Fibroblast of lung (primary cell): Measurements from ENCODE around the gene DBNDD1. TPM values are rescaled to one million over a fixed set of nuclear protein-coding genes. Genes with fewer than 3 reads are reported as not detected.

Experiments used
- DNase-seq, 2 donors: peaks; one replicate each; pipeline versions ENCODE4 v3.0.0 to v3.0.0-alpha.2; 2010; ENCODE audit warnings: low read depth in 2 of 2
- H2AFZ ChIP-seq: 2 replicates; pipeline ENCODE4 v1.5.1; 2012; ENCODE audit warnings: low read length, control low read depth, inconsistent platforms
- H3K27ac ChIP-seq: 2 replicates; pipeline ENCODE4 v1.5.1; 2011; ENCODE audit warnings: low read length, control low read depth; ENCODE audit not compliant: insufficient read depth
- H3K27me3 ChIP-seq: 2 replicates; pipeline ENCODE4 v1.5.1; 2011; ENCODE audit warnings: mild to moderate bottlenecking, low read length; ENCODE audit not compliant: control insufficient read depth, insufficient read depth
- H3K36me3 ChIP-seq: 2 replicates; pipeline ENCODE4 v1.5.1; 2011; ENCODE audit warnings: low read length; ENCODE audit not compliant: control insufficient read depth, insufficient read depth
- H3K4me1 ChIP-seq: 2 replicates; pipeline ENCODE4 v1.5.1; 2011; ENCODE audit warnings: low read length; ENCODE audit not compliant: control insufficient read depth, insufficient read depth; ENCODE audit errors: extremely low read depth
- H3K4me2 ChIP-seq: 2 replicates; pipeline ENCODE4 v1.5.1; 2011; ENCODE audit warnings: low read length, control low read depth; ENCODE audit not compliant: insufficient read depth; ENCODE audit errors: extremely low read depth
- H3K4me3 ChIP-seq, 4 experiments: fragments of 200-600 bp in 1 of 4; sonication (generic) in 1 of 4; replicated peaks in 1 of 4; 2 replicates each; pipeline ENCODE4 v1.5.1; 2011 to 2016; ENCODE audit warnings: low read length in 4 of 4, low read depth in 3 of 4, mild to moderate bottlenecking in 3 of 4, control low read depth in 2 of 4, inconsistent platforms in 1 of 4, mixed read lengths in 1 of 4; ENCODE audit not compliant: insufficient read depth in 1 of 4; ENCODE audit errors: control extremely low read depth in 1 of 4
- H3K79me2 ChIP-seq: 2 replicates; pipeline ENCODE4 v1.5.1; 2012; ENCODE audit warnings: mild to moderate bottlenecking, low read length, inconsistent platforms; ENCODE audit not compliant: control insufficient read depth, insufficient read depth
- H3K9ac ChIP-seq: 2 replicates; pipeline ENCODE4 v1.5.1; 2011; ENCODE audit warnings: mild to moderate bottlenecking, low read length, control low read depth; ENCODE audit not compliant: insufficient read depth
- H3K9me3 ChIP-seq: 2 replicates; pipeline ENCODE4 v1.5.1; 2012; ENCODE audit warnings: low read depth, low read length; ENCODE audit not compliant: control insufficient read depth, insufficient read depth
- H4K20me1 ChIP-seq: 2 replicates; pipeline ENCODE4 v1.5.1; 2011; ENCODE audit warnings: low read length; ENCODE audit not compliant: control insufficient read depth, insufficient read depth; ENCODE audit errors: extremely low read depth
- EZH2 ChIP-seq: IDR thresholded peaks from 2 replicates; pipeline ENCODE4 v1.5.1; 2012; ENCODE audit warnings: low read length, control low read depth, mild to moderate bottlenecking; ENCODE audit errors: missing control alignments
- polyA plus RNA-seq, 2 donors: library from polyadenylated mRNA; depleted of rRNA in 1 of 2; stranded (reverse) in 1 of 2; unstranded in 1 of 2; fragments of >200 nt; gene quantifications; 2 replicates each; pipeline ENCODE4 v1.2.1, GENCODE V29; 2011 to 2012; ENCODE audit warnings: missing spikeins in 1 of 2
- total RNA-seq: library from RNA; depleted of rRNA; stranded (reverse); fragments of >200 nt; gene quantifications from 2 replicates; pipeline ENCODE4 v1.2.1, GENCODE V29; 2014
- TF ChIP-seq, protein P1 (sequence below), 2 donors: IDR thresholded peaks in 1 of 2; conservative IDR thresholded peaks in 1 of 2; 1 replicate in 1 of 2; 2 replicates in 1 of 2; pipeline ENCODE4 v1.5.1; 2011 to 2012; ENCODE audit warnings: low read length in 2 of 2, control low read depth in 1 of 2, inconsistent platforms in 1 of 2, low read depth in 1 of 2, mild to moderate bottlenecking in 1 of 2

The DBNDD1 gene
- total and polyA plus RNA-seq, 2 donors (not counting 1 experiment from before 2014, with no cell fraction given), result 2.1 to 3.6 TPM

- peaks cover 5% of the 10 kb centered on the region for H3K36me3 ChIP-seq
- H3K27me3 ChIP-seq, result no peaks in the 10 kb centered on the region
- peak in 1 of 2 donors; percentile 44 for DNase-seq
- H3K4me2 ChIP-seq, result no peak overlapping the region
- no peaks in the 10 kb centered on the region for H3K9me3 ChIP-seq
- no peak overlapping the region for H3K9ac ChIP-seq
- H3K4me3 ChIP-seq, result no peak overlapping the region
- no peaks in the 10 kb centered on the region for H3K79me2 ChIP-seq
- TF ChIP-seq, protein P1, sequence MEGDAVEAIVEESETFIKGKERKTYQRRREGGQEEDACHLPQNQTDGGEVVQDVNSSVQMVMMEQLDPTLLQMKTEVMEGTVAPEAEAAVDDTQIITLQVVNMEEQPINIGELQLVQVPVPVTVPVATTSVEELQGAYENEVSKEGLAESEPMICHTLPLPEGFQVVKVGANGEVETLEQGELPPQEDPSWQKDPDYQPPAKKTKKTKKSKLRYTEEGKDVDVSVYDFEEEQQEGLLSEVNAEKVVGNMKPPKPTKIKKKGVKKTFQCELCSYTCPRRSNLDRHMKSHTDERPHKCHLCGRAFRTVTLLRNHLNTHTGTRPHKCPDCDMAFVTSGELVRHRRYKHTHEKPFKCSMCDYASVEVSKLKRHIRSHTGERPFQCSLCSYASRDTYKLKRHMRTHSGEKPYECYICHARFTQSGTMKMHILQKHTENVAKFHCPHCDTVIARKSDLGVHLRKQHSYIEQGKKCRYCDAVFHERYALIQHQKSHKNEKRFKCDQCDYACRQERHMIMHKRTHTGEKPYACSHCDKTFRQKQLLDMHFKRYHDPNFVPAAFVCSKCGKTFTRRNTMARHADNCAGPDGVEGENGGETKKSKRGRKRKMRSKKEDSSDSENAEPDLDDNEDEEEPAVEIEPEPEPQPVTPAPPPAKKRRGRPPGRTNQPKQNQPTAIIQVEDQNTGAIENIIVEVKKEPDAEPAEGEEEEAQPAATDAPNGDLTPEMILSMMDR (conservative IDR thresholded peaks at IDR 0.05 in 1 of 2, IDR thresholded peaks at IDR 0.05 in 1 of 2; ENCODE audit: low read depth in 1 of 2, low read length in 2 of 2), result no peak
- no peak for TF ChIP-seq EZH2
- H4K20me1 ChIP-seq, result no peaks in the 10 kb centered on the region
- H3K27ac ChIP-seq, result no peak overlapping the region
- H3K4me1 ChIP-seq, result peaks cover 10% of the 10 kb centered on the region
- H2AFZ ChIP-seq, result no peak overlapping the region
Observed at GRCh38 chr16:90044111-90044551, 24.9 kb upstream of the DBNDD1 start.

DNA sequence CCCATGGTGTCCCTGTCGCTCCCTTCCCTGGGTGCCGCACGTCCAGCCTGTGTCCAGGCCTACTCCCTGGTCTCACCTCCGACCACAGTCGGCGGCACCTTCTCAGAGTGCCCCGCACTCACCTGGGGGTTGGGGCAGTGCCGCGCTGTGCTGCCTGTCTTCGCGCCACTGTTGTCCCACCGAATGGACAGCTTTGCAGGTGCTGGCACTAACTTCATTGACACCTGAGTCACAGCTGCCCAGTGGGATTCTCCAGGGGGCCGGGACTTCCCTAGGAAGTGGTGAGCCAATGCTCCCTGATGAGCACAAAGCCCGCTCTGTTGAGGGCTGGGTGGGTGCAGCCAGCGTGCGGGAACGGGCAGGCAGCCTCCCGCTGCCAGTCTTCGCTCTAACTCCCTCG lies 24.3 kb upstream of the DBNDD1 start:
- Histone ChIP-seq H4K20me1 (no peaks in the 10 kb centered on the region), H3K27ac (no peak overlapping the region), H3K9ac (no peak overlapping the region), H3K9me3 (no peaks in the 10 kb centered on the region), H3K27me3 (no peaks in the 10 kb centered on the region), H3K36me3 (peaks cover 7% of the 10 kb centered on the region), H3K79me2 (no peaks in the 10 kb centered on the region), H2AFZ (no peak overlapping the region), H3K4me1 (peaks cover 10% of the 10 kb centered on the region), H3K4me3 (no peak overlapping the region), H3K4me2 (no peak overlapping the region)
- DNase-seq, result no peak
- no peak for TF ChIP-seq EZH2
- TF ChIP-seq, protein P1 (conservative IDR thresholded peaks at IDR 0.05 in 1 of 2, IDR thresholded peaks at IDR 0.05 in 1 of 2; ENCODE audit: low read depth in 1 of 2, low read length in 2 of 2), result no peak

DNA sequence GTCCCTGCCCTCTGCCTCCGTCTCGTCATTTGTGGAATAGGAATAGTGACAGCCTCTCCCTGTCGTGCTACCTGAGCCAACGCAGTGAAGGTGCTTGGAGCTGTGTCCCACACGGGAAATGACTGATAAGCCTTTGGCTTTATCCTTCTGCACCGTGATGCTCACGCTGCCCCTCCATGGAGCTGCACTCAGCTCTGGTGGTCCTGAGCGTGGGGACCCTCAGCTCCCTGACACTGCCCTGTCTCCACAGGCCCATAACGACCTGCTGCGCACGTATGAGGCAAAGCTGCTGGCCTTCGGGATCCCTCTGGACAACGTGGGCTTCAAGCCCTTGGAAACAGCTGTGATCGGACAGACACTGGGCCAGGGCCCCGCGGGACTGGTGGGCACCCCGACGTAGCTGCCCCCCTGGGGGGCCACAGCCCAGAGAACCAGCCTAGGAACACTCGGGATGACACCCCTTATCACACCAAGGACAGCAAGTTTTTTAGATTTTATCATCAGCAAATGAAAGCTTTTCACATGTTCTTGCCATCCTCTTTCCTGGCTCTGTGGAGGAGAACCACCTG lies 23.8 kb upstream of the DBNDD1 start:
- no peak overlapping the region for H3K4me2 ChIP-seq
- H3K9ac ChIP-seq, result no peak overlapping the region
- TF ChIP-seq, protein P1 (conservative IDR thresholded peaks at IDR 0.05 in 1 of 2, IDR thresholded peaks at IDR 0.05 in 1 of 2; ENCODE audit: low read depth in 1 of 2, low read length in 2 of 2), result no peak
- TF ChIP-seq EZH2, result no peak
- H3K36me3 ChIP-seq, result peaks cover 8% of the 10 kb centered on the region
- no peak for DNase-seq
- H3K9me3 ChIP-seq, result no peaks in the 10 kb centered on the region
- no peaks in the 10 kb centered on the region for H3K27me3 ChIP-seq
- H3K27ac ChIP-seq, result no peak overlapping the region
- H3K4me1 ChIP-seq, result peaks cover 10% of the 10 kb centered on the region
- H2AFZ ChIP-seq, result no peak overlapping the region
- H3K79me2 ChIP-seq, result no peaks in the 10 kb centered on the region
- H3K4me3 ChIP-seq, result no peak overlapping the region
- no peaks in the 10 kb centered on the region for H4K20me1 ChIP-seq
